OCI-LY7 (cell line): ENCODE measurements around the gene MET.

Experiments used
- EZH2phosphoT487 ChIP-seq: fragments of 200-600 bp; sonication (generic); IDR thresholded peaks from 2 replicates; pipeline ENCODE4 v1.6.1; 2018; ENCODE audit warnings: low read depth, borderline replicate concordance, mild to moderate bottlenecking, mixed run types, antibody characterized with exemption, low read length, moderate library complexity, mixed read lengths
- TF ChIP-seq, protein P1 (sequence below): fragments of 200-600 bp; sonication (generic); conservative IDR thresholded peaks from 2 replicates; pipeline ENCODE4 v1.5.1; 2014; ENCODE audit warnings: mild to moderate bottlenecking, antibody characterized with exemption, low read length, moderate library complexity, mixed read lengths

- TF ChIP-seq, protein P1, sequence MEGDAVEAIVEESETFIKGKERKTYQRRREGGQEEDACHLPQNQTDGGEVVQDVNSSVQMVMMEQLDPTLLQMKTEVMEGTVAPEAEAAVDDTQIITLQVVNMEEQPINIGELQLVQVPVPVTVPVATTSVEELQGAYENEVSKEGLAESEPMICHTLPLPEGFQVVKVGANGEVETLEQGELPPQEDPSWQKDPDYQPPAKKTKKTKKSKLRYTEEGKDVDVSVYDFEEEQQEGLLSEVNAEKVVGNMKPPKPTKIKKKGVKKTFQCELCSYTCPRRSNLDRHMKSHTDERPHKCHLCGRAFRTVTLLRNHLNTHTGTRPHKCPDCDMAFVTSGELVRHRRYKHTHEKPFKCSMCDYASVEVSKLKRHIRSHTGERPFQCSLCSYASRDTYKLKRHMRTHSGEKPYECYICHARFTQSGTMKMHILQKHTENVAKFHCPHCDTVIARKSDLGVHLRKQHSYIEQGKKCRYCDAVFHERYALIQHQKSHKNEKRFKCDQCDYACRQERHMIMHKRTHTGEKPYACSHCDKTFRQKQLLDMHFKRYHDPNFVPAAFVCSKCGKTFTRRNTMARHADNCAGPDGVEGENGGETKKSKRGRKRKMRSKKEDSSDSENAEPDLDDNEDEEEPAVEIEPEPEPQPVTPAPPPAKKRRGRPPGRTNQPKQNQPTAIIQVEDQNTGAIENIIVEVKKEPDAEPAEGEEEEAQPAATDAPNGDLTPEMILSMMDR = no peak
- TF ChIP-seq EZH2phosphoT487 = no peak
Observed at GRCh38 chr7:116797612-116798011, 125.6 kb downstream of the MET start.
